Stimulated activated CD4-positive, alpha-beta T cell treated with anti-CD3 and anti-CD28 coated beads, Interleukin-2, amount 100 ng/mL, for 48 hours (primary cell): ENCODE data around the gene BOC.
"Not testable (repeated sequence)": the region's sequence is repeated elsewhere in the genome, so short reads cannot be mapped to it uniquely, and the experiment has no call there.

Experiments
- DNase-seq, 2 donors: peaks; one replicate each; pipeline ENCODE4 v3.0.0-alpha.2; 2020

BOC gene, protein sequence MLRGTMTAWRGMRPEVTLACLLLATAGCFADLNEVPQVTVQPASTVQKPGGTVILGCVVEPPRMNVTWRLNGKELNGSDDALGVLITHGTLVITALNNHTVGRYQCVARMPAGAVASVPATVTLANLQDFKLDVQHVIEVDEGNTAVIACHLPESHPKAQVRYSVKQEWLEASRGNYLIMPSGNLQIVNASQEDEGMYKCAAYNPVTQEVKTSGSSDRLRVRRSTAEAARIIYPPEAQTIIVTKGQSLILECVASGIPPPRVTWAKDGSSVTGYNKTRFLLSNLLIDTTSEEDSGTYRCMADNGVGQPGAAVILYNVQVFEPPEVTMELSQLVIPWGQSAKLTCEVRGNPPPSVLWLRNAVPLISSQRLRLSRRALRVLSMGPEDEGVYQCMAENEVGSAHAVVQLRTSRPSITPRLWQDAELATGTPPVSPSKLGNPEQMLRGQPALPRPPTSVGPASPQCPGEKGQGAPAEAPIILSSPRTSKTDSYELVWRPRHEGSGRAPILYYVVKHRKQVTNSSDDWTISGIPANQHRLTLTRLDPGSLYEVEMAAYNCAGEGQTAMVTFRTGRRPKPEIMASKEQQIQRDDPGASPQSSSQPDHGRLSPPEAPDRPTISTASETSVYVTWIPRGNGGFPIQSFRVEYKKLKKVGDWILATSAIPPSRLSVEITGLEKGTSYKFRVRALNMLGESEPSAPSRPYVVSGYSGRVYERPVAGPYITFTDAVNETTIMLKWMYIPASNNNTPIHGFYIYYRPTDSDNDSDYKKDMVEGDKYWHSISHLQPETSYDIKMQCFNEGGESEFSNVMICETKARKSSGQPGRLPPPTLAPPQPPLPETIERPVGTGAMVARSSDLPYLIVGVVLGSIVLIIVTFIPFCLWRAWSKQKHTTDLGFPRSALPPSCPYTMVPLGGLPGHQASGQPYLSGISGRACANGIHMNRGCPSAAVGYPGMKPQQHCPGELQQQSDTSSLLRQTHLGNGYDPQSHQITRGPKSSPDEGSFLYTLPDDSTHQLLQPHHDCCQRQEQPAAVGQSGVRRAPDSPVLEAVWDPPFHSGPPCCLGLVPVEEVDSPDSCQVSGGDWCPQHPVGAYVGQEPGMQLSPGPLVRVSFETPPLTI

DNA sequence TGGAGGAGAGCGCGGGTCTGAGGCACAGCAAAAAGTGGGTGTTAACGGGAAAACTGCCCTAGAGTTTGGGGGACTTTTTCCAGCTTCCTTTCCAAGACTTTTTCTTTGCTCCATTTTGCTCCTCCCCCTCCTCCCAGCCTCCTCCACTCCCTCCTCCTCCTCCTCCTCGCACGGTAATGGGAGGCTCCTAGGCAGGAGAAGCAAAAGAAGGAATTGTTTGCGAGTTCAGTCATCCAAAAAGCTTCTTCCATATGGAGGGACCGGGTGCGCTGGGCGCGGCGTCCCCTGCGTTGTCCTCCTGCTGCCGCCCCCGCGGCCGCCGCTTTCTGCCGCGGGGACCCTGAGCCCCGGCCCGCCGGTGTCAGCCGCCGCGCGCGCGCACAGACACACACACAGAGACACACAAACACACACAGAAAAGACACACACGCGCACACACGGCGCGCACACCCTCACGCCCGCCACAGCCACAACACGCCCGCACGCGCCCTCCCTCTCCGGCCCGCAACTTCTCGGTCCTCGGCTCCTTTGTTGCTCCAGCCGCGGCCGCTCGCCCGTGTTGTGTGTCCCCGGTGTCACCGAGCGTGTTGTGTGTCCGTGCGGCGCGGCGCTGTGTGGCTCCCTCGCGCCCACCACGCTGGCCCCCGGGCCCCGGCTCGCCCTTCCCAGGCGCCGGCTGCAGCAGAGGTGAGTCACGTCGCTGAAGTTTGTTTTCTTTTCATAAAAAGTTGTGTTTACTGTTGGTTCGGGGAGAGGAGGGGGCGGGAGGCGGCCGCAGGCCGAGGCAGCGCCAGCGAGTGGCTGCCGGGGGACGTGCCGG is at the start of gene BOC:
BOC (plus strand) TSS at position 228 of the 820 bp plus-strand sequence. CDS start 38,246 bp downstream, outside the sequence.
- DNase-seq, result no peak

DNA sequence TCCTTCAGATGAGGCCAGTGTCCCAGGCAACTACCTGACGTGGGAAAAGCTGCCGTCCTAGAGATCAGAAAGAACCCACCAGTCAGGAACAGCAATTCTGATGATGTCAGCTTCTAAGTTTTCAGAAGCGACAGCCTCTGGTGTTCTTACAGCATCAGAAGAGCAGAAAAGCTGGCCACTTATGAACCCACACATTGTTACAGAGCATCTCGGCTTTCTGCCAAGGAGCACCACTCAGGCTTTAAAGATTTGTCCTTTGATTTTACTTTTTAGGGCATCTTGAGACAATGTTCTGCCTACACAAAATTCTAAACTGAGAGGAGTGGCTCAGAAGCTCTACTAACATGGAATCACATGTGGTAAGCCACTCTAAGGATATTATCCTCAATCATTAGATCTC is 49.7 kb upstream of the BOC start:
- DNase-seq, result no peak

DNA sequence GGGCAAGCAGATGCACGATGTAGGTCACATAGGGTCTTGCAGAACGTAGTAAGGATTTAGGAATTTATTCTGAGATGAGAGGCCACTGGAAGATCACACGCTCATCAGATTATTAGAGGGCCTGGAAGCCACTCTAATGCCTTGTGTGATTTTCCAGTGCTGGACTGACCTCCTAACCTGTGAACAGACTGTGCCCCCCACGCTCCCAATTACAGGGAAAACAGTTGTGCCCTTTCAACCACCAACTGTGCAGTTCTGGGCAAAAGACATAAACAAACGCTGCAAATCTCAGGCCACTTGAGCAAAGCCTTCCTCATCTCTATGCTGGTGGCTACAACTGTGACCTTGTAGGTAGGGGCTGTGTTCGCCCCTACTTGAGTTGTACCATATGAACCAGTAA is 48.2 kb upstream of the BOC start:
- no peak for DNase-seq

DNA sequence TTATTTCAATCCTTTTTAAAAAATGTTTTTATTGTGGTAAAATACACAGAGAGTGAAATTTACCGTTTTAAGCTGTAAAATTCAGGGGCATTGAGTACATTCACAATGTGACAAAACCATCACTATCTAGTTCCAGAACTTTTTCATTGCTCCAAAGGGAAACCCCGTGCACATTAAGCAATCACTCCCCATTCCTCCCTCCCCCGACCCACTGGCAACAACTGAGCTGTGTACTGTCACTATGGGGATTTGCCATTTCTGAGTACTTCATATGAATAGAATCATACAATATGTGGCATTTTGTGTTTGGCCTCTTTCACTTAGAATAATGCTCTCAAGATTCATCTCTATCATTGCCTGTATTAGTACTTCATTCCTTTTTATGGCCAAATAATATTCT is 45.5 kb upstream of the BOC start:
- DNase-seq, result no peak

DNA sequence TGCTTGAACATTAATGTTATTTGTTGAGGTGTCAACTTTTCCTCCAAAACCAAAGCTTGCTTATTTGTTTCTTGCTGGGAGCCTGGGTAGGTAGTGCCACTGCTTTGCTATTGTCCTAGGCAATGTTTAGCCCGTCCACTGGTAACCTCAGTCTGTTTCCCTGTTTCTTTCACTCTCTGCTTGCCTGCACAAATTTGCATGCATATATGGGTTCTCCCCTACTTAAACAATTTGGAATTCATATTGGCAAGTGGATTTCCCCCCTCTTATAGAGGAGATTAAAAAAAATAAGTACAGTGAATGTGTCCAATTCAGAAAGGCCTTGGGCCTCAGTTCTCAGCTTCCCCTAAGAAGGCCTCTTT is 45.0 kb upstream of the BOC start:
- DNase-seq, result no peak

DNA sequence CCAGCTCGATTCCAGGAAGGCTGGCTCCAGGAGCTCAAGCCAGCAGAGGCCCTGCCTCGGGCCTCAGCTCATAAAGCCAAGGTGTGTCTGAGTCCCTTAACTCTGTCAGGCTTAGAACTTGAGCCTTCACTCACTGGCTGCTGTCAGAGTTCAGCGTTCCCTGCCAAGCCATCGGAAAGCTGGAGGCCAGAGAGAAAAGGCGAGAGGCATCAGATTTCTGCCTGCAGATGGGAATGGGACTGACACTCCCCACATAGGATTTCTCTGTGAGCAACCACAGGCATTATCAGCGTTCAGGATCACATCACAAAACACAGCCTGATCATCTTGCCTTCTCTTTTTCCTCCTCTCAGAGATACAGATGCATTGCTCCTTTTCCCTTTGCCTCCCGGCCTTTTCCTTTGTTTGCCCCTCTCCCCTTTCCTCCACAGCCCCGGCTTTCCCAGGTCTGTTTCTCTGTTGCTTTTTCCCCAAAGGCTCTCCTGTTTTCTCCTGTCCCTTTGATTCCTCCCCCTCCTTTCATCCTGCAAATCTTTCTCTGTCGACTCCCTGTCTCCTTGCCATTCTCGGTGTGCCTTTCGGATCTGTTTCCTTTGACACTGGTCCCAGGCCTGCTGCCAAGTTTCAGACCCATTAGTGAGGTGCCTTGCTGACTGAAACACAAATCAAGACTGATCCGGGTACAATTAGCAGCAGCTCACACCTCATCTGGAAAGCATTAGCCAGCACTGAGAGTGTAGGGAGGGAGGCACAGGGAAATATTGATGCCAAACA is 44.5 kb upstream of the BOC start:
- DNase-seq, result no peak

DNA sequence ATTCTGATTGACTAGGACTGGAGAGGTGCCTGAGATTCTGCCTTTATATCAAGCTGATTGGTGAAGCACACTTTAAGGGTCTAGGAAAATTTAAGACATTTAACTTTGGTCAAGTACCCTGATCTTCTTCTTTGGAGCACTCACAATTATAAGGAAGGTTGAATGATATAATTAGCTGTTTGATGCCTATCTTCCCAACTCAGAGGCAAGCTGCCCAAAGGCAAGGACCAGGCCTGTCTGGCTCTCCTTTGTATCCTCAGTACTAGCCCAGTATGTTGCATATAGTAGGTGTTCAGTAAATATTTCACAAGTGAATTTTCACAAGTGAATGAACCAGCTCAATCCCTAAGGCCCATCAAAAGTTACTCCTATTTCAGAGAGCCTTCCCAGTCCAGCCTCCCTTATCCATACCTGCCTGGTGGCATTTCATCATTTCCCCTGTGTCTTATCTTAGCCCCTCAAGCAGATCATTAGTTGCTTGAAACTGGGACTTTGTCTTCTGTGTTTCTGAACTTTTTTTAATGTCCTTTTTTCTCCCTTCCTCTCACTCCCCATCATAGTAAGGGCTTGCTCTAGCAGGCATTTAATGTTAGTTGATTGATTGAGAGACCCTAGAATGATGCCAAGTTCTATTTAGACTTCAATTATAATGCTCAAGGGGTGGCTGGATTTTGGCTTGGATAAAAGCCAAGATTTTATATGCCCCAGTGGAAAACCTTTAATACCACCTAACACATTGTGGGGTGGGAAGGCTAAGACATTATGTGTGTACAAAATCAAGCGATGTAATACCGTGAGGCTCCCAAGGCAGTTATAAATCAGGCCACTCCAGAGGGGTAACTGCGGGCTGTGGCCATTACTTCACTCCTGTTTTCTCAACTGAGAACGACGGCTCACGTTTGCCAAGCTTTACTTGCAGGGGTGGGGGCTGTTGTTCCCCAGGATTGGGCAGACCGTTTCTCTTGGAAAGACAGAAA is 43.2 kb upstream of the BOC start:
- no peak for DNase-seq

DNA sequence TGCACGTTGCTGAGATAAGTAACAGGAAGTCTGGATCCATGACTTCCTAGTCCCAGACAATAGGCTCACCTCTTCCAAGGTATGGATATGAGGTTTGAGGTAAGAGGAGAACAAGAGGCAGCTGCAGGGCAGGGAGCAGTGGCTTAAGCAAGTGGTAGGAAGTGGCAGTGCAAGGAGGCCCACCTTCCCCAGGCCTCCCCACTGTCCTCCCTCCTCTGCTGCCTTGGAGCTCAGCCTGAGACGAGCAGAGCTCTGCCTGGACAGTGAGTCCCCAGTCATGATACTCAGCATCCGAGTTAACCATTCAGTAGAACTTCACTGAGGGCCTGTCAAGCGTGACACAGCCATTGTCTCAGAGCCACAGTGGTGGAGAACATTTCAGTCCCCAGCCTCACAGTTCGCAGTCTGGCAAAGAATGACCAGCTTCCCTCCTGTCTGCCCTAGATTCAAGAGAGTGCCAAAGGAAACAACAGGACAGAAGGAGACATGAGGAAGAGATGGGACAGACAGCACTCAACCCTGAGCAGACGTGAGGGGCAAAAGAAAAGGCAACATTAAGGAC is 41.4 kb upstream of the BOC start:
- no peak for DNase-seq

DNA sequence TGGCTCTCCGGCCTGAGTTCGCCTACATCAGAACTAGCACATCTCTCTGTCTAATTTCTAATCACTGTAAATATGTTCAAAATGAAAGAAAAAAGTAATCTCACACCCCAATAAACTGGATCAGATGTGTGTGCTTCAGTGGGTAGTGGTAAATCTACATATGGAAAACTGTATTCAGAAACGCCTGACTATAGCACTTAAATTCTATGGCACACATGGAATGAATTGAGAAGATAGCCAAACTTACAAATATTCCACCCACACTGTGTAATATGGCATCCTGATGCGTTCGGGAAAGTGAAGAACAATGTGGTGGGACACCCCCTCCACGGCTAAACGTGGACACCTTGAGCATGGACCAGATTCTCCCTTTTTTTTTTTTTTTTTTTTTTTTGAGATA is 40.6 kb upstream of the BOC start:
- DNase-seq, result no peak

DNA sequence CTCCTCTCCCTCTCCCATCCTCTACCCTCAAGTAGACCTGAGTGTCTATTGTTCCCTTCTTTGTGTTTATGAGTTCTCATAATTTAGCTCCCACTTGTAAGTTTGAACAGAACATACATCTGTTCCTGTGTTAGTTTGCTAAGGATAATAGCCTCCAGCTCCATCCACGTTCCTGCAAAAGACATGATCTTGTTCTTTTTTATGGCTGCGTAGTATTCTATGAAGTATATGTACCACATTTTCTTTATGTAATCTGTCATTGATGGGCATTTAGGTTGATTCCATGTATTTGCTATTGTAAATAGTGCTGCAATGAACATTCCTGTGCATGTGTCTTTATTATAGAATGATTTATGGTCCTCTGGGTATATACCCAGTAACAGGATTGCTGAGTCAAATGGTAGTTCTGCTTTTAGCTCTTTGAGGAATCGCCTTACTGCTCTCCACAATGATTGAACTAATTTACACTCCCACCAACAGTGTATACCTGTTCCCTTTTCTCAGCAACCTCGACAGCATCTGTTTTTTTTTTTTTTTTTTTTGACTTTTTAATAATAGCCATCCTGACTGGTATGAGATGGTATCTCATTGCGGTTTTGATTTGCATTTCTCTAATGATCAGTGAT is 39.6 kb upstream of the BOC start:
- not testable (repeated sequence) for DNase-seq

DNA sequence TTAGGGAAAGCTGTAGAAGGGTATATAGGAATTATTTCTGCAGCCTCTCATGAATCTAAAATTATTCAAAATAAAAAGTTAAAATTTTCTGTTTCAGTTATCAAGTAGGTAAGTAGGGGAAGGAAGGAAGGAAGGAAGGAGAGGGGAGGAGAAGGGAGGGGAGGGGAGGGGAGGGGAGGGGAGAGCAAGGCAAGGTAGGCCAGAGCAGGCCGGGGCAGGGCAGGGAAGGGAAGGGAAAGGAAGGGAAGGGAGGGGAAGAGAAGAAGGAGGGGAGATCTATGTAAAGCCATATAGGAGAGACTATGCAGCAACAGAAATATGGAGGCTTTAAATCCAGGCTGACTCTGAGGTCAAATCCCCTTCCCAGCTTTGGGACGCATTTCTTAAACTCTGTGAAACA is 38.3 kb upstream of the BOC start:
- DNase-seq, result no peak

DNA sequence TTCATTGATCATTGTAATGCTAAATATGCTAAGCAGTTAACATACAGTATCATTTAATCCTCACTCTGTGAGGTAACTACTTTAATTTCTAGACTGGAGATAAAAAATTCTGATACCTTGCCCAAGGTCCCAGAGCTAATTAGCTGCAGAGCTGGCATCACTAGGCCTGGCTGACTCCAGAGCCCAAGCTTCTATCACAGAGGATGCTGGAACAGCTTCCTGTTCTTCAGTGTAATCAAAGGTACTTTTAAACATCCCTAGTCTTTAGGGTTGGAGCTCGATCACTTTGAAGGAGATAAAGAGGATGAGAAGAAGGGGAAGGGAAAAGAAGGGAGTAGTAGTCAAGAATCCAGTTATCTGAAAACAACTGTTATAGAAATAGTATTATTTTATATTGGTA is 37.1 kb upstream of the BOC start:
- DNase-seq, result no peak

DNA sequence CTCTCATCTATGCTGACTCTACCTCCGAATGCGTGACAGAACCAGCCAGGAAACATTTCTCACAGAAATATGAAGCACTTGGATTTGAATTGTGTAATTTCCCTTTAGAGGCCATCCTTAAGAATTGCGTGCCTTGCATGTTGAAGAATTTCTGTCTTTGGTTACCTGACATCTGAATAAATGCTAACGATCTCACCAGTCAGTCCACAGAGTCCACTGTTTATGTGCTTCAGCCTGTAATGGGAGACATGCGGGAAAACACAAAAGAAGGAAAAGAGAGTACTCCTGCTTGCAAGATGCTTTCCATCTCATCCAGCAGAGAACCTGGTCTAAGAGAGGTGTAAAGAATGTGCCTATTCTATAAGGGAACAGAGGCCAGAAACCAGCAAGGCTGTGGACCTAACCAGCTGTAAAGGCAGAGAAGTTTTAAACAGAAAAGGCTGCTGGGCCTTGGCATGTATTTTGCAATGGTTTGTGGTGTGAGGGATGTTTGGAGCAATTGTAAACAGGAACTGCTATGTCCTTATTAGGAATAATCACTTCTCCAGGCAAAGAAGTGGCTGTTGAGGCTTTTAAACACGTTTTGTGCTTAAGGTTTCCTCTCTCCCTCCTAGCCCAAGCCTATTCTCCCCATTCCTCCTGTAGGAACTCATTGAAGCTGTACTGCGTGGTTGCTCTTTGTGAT is 36.4 kb upstream of the BOC start:
- DNase-seq, result no peak

DNA sequence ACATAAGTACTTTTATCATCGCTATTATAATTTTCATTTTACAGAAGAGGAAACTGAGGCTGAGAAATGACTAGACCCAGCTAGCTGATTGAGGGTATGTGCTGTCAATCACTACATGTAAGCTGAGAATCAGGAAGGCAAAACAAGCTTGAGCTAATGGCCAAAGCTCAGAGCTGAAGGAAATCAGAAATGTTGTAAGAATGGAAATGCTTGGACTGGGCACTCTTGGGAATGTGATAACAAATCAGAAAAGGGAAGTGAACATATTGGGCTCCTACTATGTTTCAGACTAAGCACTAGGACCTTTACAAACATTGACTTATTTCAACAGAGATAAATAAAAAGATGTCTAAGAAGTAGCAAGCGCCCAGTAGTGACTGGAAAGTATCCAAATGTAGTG is 33.8 kb upstream of the BOC start:
- DNase-seq, result no peak

DNA sequence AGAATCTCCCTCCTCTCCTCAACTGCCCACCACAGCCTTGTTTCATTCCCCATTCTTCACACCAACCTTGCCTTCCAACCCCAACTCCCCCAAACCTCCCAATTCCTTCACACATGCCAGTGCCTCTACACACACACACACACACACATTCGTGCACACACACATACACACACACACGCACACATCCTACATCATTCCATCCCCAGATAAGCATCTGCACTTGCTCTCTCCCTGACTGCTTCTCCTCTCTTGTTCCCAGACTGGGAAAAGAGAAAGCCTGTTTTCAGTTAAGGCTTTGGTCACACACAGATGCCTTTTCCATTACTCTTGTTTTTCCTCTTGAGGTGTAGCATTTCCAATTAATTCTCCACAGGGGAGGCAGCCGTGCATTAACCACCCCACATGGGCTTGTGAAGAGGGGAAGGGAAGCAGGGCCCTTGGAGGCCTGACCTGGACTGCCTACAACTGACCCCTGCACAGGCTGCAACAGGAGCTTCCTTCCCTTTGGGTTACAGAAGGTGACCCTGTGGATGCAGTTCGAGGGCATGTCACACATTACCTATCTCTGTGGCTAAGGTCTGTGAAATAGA is 32.0 kb upstream of the BOC start:
- DNase-seq, result no peak

DNA sequence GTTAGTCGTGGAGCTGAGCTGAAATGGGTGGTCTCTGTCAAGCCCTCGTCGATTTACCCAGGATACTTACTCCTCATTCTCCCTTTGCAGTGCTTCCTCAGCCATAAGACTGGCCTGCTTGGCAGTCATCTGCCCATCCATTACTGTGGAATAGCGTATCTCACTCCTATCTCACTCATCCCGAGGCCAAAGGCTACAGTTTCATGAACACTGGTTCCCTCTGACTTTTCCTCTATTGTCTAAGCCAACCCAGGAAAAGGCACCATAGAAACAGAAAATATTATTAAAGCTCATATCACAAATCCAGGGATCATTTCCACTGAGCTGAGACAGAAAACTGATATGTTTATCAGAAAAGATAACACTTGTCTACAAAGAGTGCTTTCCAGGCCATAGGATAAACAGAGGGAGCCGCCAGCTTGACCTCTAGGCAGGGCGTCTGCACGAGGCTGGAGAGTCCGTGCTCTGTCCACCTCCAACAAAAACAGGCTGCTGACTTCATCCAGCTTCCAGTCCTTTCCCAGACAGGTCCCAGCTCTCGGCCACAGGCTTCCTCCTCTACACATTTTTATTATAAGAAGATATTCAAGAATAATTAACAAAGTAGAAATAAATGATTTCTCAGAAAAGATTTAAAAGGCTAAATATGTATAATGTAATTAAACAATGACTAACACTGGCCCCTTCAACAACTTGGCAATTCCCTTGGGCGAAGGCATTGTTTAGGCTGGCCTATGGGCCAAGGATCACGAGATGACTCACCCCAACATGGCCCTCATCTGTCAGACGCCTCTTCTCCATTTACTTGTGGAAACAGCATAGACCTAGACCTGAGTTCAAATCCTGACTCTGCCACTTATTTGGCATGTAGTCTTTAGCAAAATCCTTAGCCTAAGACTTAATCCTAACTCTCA is 27.4 kb upstream of the BOC start:
- no peak for DNase-seq

DNA sequence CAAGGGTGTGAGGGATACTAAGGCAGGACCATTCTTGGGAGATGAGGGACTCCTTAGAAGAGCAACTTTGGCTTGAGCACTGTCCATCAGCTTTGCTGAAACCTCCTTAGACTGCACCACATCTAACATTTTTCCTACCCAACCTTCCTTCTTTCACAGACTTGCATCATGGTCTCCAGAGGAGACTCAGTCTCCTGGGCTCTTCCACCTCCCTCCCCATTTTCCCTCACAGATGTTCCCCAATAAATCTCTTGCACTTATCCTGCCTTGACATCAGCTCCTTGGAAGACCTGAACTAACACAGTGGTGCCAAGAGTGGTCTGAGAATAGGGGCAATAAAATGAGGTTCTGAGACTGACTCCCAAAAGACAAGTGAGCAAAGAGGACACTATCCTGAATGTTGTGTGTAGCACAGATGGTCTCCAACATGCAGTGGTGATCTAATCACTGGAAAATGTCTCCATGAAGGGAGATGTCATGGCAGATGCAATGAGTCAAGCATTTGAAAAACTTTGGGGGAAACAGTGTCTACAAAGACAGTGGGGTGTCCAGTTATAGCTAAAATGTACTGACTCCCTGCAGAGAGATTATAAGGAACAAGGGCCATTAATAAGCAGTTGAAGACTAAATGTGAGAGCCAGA is 26.0 kb upstream of the BOC start:
- no peak for DNase-seq
